GM21528 (cell line): ENCODE results near the gene QSOX1.
"Not testable (repeated sequence)": the region's sequence is repeated elsewhere in the genome, so short reads cannot be mapped to it uniquely, and the experiment has no call there.

Source experiments
- ATAC-seq: cut with Tn5 transposase; IDR thresholded peaks from one replicate; pipeline ENCODE4 v1.9.1; 2021; ENCODE audit warnings: mild to moderate bottlenecking, moderate library complexity; ENCODE audit not compliant: unreplicated experiment, low FRiP score

QSOX1 gene

GRCh38 chr1:180185971-180186645, 31.4 kb downstream of the QSOX1 start:
- no peak for ATAC-seq

GRCh38 chr1:180186831-180187230, 32.2 kb downstream of the QSOX1 start:
- no peak for ATAC-seq

GRCh38 chr1:180187626-180188025, 33.0 kb downstream of the QSOX1 start:
- ATAC-seq: no peak

- no peak for ATAC-seq
These were observed 33.4 kb downstream of the QSOX1 start for GRCh38 chr1:180188091-180188506.

- no peak for ATAC-seq
These were observed 34.1 kb downstream of the QSOX1 start for GRCh38 chr1:180188684-180189175.

- no peak for ATAC-seq
These were observed 35.4 kb downstream of the QSOX1 start for GRCh38 chr1:180190091-180190490.

GRCh38 chr1:180192172-180192571, 37.5 kb downstream of the QSOX1 start:
- ATAC-seq: no peak

- ATAC-seq: no peak
These were observed 38.7 kb downstream of the QSOX1 start for GRCh38 chr1:180193141-180194047.

GRCh38 chr1:180194048-180194425, 39.4 kb downstream of the QSOX1 start:
- no peak for ATAC-seq

- ATAC-seq: no peak
These were observed 40.0 kb downstream of the QSOX1 start for GRCh38 chr1:180194546-180195207.

- no peak for ATAC-seq
These were observed 40.7 kb downstream of the QSOX1 start for GRCh38 chr1:180195401-180195800.

- ATAC-seq: no peak
These were observed 41.2 kb downstream of the QSOX1 start for GRCh38 chr1:180195916-180196315.

GRCh38 chr1:180196436-180197003, 41.9 kb downstream of the QSOX1 start:
- ATAC-seq: no peak

- no peak for ATAC-seq
These were observed 42.6 kb downstream of the QSOX1 start for GRCh38 chr1:180197231-180197630.

- no peak for ATAC-seq
These were observed 43.5 kb downstream of the QSOX1 start for GRCh38 chr1:180198196-180198595.

GRCh38 chr1:180198611-180199010, 43.9 kb downstream of the QSOX1 start:
- ATAC-seq: no peak

- ATAC-seq: no peak
These were observed 44.3 kb downstream of the QSOX1 start for GRCh38 chr1:180199018-180199417.

GRCh38 chr1:180201451-180202200, 47.0 kb downstream of the QSOX1 start:
- ATAC-seq: no peak

GRCh38 chr1:180202588-180202987, 47.9 kb downstream of the QSOX1 start:
- not testable (repeated sequence) for ATAC-seq

GRCh38 chr1:180204231-180204630, 49.6 kb downstream of the QSOX1 start:
- no peak for ATAC-seq
